Glomerular visceral epithelial cell (primary cell): ENCODE data around the gene UBAP2.

Experiments used
- DNase-seq: peaks from one replicate; pipeline ENCODE4 v3.0.0-alpha.2; 2016; ENCODE audit errors: extremely low spot score

UBAP2 gene

DNA sequence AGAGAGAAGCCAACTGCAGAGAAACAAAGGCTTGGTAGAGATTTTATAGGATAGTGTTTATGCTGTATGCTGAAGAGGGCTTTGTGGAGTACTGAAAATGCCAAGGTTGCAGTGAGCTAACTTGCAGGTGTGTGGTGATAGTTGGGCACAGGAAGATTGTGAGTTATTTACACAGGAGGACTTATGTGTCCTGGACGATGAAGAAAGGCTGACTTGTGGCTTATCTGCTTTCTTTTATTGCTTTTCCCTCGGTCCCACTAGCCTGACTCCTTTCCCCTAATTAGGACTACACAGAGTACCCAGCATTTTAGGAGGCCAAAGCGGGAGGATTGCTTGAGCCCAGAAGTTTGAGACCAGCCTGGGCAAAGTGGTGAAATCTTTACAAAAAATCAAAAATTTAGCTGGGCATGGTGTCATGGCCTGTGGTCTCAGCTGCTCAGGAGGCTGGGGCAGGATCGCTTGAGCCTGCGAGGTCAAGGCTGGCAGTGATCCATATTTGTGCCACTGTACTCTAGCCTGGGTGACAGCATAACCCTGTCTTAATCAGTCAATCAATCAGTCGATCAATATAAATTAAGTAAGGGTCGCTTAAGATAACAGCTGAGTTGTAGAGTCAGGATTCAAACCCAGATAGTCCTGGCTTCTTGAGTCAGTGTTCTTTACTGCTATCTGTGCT is 169.9 kb downstream of the UBAP2 start:
- no peak for DNase-seq

DNA sequence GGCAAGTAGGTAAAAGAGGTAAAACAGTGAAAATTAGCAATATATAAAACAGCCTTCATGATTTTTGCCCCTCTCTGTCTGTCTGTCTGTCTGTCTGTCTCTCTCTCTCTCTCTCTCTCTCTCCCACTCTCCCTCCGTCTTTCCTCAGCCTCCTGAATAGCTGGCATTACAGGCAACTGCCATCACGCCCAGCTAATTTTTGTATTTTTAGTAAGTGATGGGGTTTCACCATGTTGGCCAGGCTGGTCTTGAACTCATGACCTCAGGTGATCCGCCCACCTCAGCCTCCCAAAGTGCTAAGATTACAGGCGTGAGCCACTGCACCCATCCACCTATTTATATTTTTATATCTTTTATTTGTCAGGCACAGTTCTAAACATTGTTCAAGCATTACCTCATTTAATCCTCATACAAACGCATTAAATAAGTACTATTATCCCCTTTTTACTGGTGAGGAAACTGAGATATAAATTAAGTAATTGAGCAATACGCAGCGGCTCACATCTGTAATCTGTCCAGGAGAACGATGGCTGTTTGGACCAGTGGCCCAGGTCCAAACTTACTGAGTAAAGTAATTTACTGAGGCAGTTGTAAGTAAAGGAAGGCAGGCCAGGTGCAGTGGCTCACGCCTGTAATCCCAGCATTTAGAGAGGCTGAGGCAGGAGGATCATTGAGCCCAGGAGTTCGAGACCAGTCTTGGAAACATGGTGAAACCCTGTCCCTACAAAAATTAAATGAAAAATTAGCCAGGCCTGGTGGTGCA is 170.8 kb downstream of the UBAP2 start:
- no peak for DNase-seq
